H1 (cell line): Measurements from ENCODE around the gene H6PD. TPM values are rescaled to one million over a fixed set of nuclear protein-coding genes. Genes with fewer than 3 reads are reported as not detected.

Source experiments
- CTCF ChIA-PET: fragments of 300-600 bp; sonication (Branson Sonifier 250); formaldehyde crosslinking; loops from one replicate; lab custom pipeline; 2021; ENCODE audit not compliant: partially characterized antibody; lab: Charles Lee
- POLR2A ChIA-PET: fragments of 300-600 bp; sonication (Branson Sonifier 250); formaldehyde crosslinking; loops from one replicate; lab custom pipeline; 2021; ENCODE audit warnings: inconsistent platforms; ENCODE audit not compliant: partially characterized antibody; lab: Charles Lee
- DNase-seq, 2 experiments: peaks; one replicate each; pipeline versions ENCODE4 v3.0.0 to v3.0.0-alpha.2; 2010 to 2022; ENCODE audit warnings: low spot score in 2 of 2, low read depth in 1 of 2, mixed read lengths in 1 of 2
- FAIRE-seq: peaks from 2 replicates; lab custom pipeline; 2011; peaks lifted over from hg19 to GRCh38; lab: Jason Lieb, UNC
- H2AFZ ChIP-seq: 2 replicates; pipeline ENCODE4 v1.8.1; 2012; ENCODE audit warnings: low read length, inconsistent platforms
- H2AK5ac ChIP-seq: 2 replicates; pipeline ENCODE4 v1.6.1; 2013; ENCODE audit warnings: low read depth, low read length
- H2BK120ac ChIP-seq: replicated peaks from 2 replicates; pipeline ENCODE3; 2013; ENCODE audit warnings: low read depth, low read length, inconsistent platforms
- H2BK12ac ChIP-seq: 2 replicates; pipeline ENCODE4 v1.6.1; 2013; ENCODE audit warnings: low read depth, low read length
- H2BK15ac ChIP-seq: 2 replicates; pipeline ENCODE4 v1.6.1; 2013; ENCODE audit warnings: low read length
- H2BK20ac ChIP-seq: 2 replicates; pipeline ENCODE4 v1.6.1; 2013; ENCODE audit warnings: low read length
- H2BK5ac ChIP-seq: 2 replicates; pipeline ENCODE4 v1.6.1; 2013; ENCODE audit warnings: low read depth, low read length
- H3K14ac ChIP-seq: 2 replicates; pipeline ENCODE4 v1.6.1; 2013; ENCODE audit warnings: inconsistent platforms; ENCODE audit not compliant: insufficient read length
- H3K18ac ChIP-seq: 2 replicates; pipeline ENCODE4 v1.6.1; 2013; ENCODE audit warnings: low read length; ENCODE audit errors: extremely low read depth
- H3K23ac ChIP-seq: 2 replicates; pipeline ENCODE4 v1.6.1; 2013; ENCODE audit warnings: inconsistent platforms; ENCODE audit not compliant: insufficient read length
- H3K23me2 ChIP-seq: 2 replicates; pipeline ENCODE4 v1.6.1; 2013; ENCODE audit warnings: low read depth, low read length
- H3K27ac ChIP-seq: 2 replicates; pipeline ENCODE4 v1.6.1; 2011; ENCODE audit warnings: low read depth, low read length, inconsistent platforms
- H3K27me3 ChIP-seq, 4 experiments: replicated peaks in 1 of 4; 1 replicate in 1 of 4; 2 replicates in 3 of 4; pipeline versions ENCODE4 v1.6.1 to v1.8.1; 2011 to 2013; ENCODE audit warnings: low read length in 3 of 4, mild to moderate bottlenecking in 3 of 4, inconsistent platforms in 2 of 4, mixed read lengths in 2 of 4, moderate library complexity in 1 of 4; ENCODE audit not compliant: control insufficient read depth in 3 of 4, insufficient read depth in 3 of 4; ENCODE audit errors: extremely low read depth in 1 of 4
- H3K36me3 ChIP-seq, 4 experiments: 2 replicates each; pipeline versions ENCODE4 v1.6.1 to v1.8.1; 2011 to 2013; ENCODE audit warnings: mild to moderate bottlenecking in 4 of 4, low read length in 3 of 4, moderate library complexity in 2 of 4, control low read depth in 1 of 4, inconsistent platforms in 1 of 4; ENCODE audit not compliant: insufficient read depth in 4 of 4, control insufficient read depth in 2 of 4
- H3K4ac ChIP-seq: replicated peaks from 2 replicates; pipeline ENCODE3; 2013; ENCODE audit warnings: low read length, low read depth, mixed read lengths, inconsistent platforms; ENCODE audit not compliant: insufficient read length
- H3K4me1 ChIP-seq, 4 experiments: replicated peaks in 1 of 4; 1 replicate in 1 of 4; 2 replicates in 3 of 4; pipeline versions ENCODE4 v1.6.1 to v1.8.1; 2011 to 2013; ENCODE audit warnings: low read length in 3 of 4, inconsistent platforms in 2 of 4, mixed read lengths in 1 of 4; ENCODE audit not compliant: insufficient read depth in 4 of 4, control insufficient read depth in 3 of 4
- H3K4me2 ChIP-seq, 2 experiments: 2 replicates each; pipeline versions ENCODE4 v1.6.1 to v1.8.1; 2011 to 2013; ENCODE audit warnings: low read depth in 2 of 2, low read length in 2 of 2, control low read depth in 1 of 2, inconsistent platforms in 1 of 2, mild to moderate bottlenecking in 1 of 2; ENCODE audit not compliant: insufficient read depth in 1 of 2
- H3K4me3 ChIP-seq, 4 experiments: fragments of 200-600, 300-600 bp in 1 of 4; sonication (generic), shearing (Covaris generic), sonication (Bioruptor Twin) in 1 of 4; 2 replicates each; pipeline versions ENCODE4 v1.5.1 to v1.8.1; 2011 to 2016; ENCODE audit warnings: low read length in 4 of 4, low read depth in 3 of 4, control low read depth in 2 of 4, inconsistent platforms in 2 of 4, mild to moderate bottlenecking in 2 of 4, mixed read lengths in 1 of 4, moderate library complexity in 1 of 4; ENCODE audit not compliant: insufficient read depth in 2 of 4; ENCODE audit errors: extremely low read depth in 1 of 4
- H3K56ac ChIP-seq: replicated peaks from 2 replicates; pipeline ENCODE3; 2013; ENCODE audit warnings: low read depth, mild to moderate bottlenecking, mixed read lengths, low read length, inconsistent platforms; ENCODE audit not compliant: insufficient read length
- H3K79me1 ChIP-seq: 2 replicates; pipeline ENCODE4 v1.6.1; 2013; ENCODE audit warnings: low read depth, low read length, control low read depth
- H3K79me2 ChIP-seq, 2 experiments: 2 replicates each; pipeline versions ENCODE4 v1.6.1 to v1.8.1; 2012 to 2013; ENCODE audit warnings: low read length in 2 of 2, mild to moderate bottlenecking in 2 of 2, inconsistent platforms in 1 of 2; ENCODE audit not compliant: insufficient read depth in 2 of 2, control insufficient read depth in 1 of 2
- H3K9ac ChIP-seq, 4 experiments: replicated peaks in 1 of 4; 1 replicate in 1 of 4; 2 replicates in 3 of 4; pipeline versions ENCODE4 v1.6.1 to v1.8.1; 2011 to 2013; ENCODE audit warnings: low read depth in 3 of 4, low read length in 3 of 4, control low read depth in 2 of 4, mild to moderate bottlenecking in 2 of 4, moderate library complexity in 2 of 4, inconsistent platforms in 1 of 4; ENCODE audit errors: extremely low read depth in 1 of 4
- H3K9me3 ChIP-seq, 2 experiments: 2 replicates each; pipeline versions ENCODE4 v1.6.1 to v1.8.1; 2012 to 2013; ENCODE audit warnings: mild to moderate bottlenecking in 2 of 2, moderate library complexity in 2 of 2, control low read depth in 1 of 2, inconsistent platforms in 1 of 2, low read depth in 1 of 2, low read length in 1 of 2, mixed read lengths in 1 of 2; ENCODE audit not compliant: insufficient read depth in 2 of 2
- H4K20me1 ChIP-seq, 2 experiments: replicated peaks in 1 of 2; 2 replicates each; pipeline versions ENCODE3 to v1.8.1; 2011 to 2013; ENCODE audit warnings: inconsistent platforms in 2 of 2, low read length in 2 of 2, mild to moderate bottlenecking in 1 of 2; ENCODE audit not compliant: insufficient read depth in 2 of 2, control insufficient read depth in 1 of 2
- H4K5ac ChIP-seq: 2 replicates; pipeline ENCODE4 v1.6.1; 2013; ENCODE audit warnings: low read length, low read depth, mixed read lengths, inconsistent platforms; ENCODE audit not compliant: insufficient read length
- H4K8ac ChIP-seq: 2 replicates; pipeline ENCODE4 v1.8.0; 2013; ENCODE audit warnings: mild to moderate bottlenecking, moderate library complexity, low read length, inconsistent platforms; ENCODE audit not compliant: insufficient read depth; ENCODE audit errors: extremely low read depth
- H4K91ac ChIP-seq: replicated peaks from 2 replicates; pipeline ENCODE3; 2013; ENCODE audit warnings: low read length, mixed read lengths, inconsistent platforms; ENCODE audit not compliant: insufficient read length
- BACH1 ChIP-seq: IDR thresholded peaks from 2 replicates; pipeline ENCODE4 v1.6.1; 2012; ENCODE audit warnings: low read length, improper control_type of control experiment
- BRCA1 ChIP-seq: IDR thresholded peaks from 2 replicates; pipeline ENCODE4 v1.6.1; 2012; ENCODE audit warnings: low read depth, low read length, improper control_type of control experiment
- CBX8 ChIP-seq: fragments of 300-800, 300-1000 bp; sonication (generic); IDR thresholded peaks from 2 replicates; pipeline ENCODE4 v1.7.1; 2016; ENCODE audit warnings: low read depth, low read length, borderline replicate concordance
- CHD2 ChIP-seq: IDR thresholded peaks from 2 replicates; pipeline ENCODE4 v1.6.1; 2012; ENCODE audit warnings: low read length, improper control_type of control experiment
- GABPA ChIP-seq: IDR thresholded peaks from 2 replicates; pipeline ENCODE4 v1.6.1; 2011; ENCODE audit warnings: mild to moderate bottlenecking, low read length, moderate library complexity, borderline replicate concordance; ENCODE audit not compliant: insufficient read depth
- POLR2A ChIP-seq, 2 experiments: IDR thresholded peaks; 1 replicate in 1 of 2; 2 replicates in 1 of 2; pipeline ENCODE4 v1.6.1; 2011; ENCODE audit warnings: low read depth in 2 of 2, low read length in 2 of 2, mild to moderate bottlenecking in 2 of 2; ENCODE audit errors: control extremely low read depth in 1 of 2
- RAD21 ChIP-seq, 2 experiments: IDR thresholded peaks in 1 of 2; conservative IDR thresholded peaks in 1 of 2; 2 replicates each; pipeline ENCODE4 v1.6.1; 2011; ENCODE audit warnings: low read depth in 2 of 2, low read length in 2 of 2, improper control_type of control experiment in 1 of 2, inconsistent platforms in 1 of 2, mild to moderate bottlenecking in 1 of 2, moderate library complexity in 1 of 2
- RFX5 ChIP-seq: IDR thresholded peaks from 2 replicates; pipeline ENCODE4 v1.6.1; 2011; ENCODE audit warnings: low read depth, low read length, improper control_type of control experiment, borderline replicate concordance
- RXRA ChIP-seq: IDR thresholded peaks from 2 replicates; pipeline ENCODE4 v1.6.1; 2011; ENCODE audit warnings: low read depth, mild to moderate bottlenecking, low read length, moderate library complexity; ENCODE audit not compliant: insufficient read depth
- SIX5 ChIP-seq: IDR thresholded peaks from 2 replicates; pipeline ENCODE4 v1.6.1; 2011; ENCODE audit warnings: mild to moderate bottlenecking, low read depth, low read length
- SRF ChIP-seq: IDR thresholded peaks from 2 replicates; pipeline ENCODE4 v1.6.1; 2011; ENCODE audit warnings: mild to moderate bottlenecking, low read depth, low read length, moderate library complexity
- TAF7 ChIP-seq: optimal IDR thresholded peaks from 2 replicates; pipeline ENCODE3; 2011; ENCODE audit warnings: low read depth, mild to moderate bottlenecking, inconsistent platforms, low read length, moderate library complexity, borderline replicate concordance
- ZNF274 ChIP-seq: IDR thresholded peaks from 2 replicates; pipeline ENCODE4 v1.7.0; 2012; ENCODE audit warnings: low read length, borderline replicate concordance; ENCODE audit errors: extremely low read depth
- WGBS, 2 experiments: shearing (Covaris generic) in 1 of 2; methylation state at CpG; one replicate each; pipeline versions ENCODE4 v1.1.6 to v1.1.7; 2013 to 2015; ENCODE audit warnings: low lambda C conversion rate in 2 of 2, mixed read lengths in 2 of 2, inconsistent platforms in 1 of 2, low coverage in 1 of 2, missing lambda C conversion rate in 1 of 2; ENCODE audit not compliant: insufficient replicate concordance in 2 of 2, insufficient coverage in 1 of 2, insufficient read length in 1 of 2; ENCODE audit errors: extremely low coverage in 1 of 2, missing lambda C conversion rate in 1 of 2; 5-methylcytosine and 5-hydroxymethylcytosine counted together
- polyA plus RNA-seq, 7 experiments: library from polyadenylated mRNA; depleted of rRNA in 3 of 7; stranded (reverse) in 5 of 7; unstranded in 2 of 7; fragments of >200 nt in 5 of 7; fragments of 200-250 nt in 2 of 7; gene quantifications; 1 replicate in 5 of 7; 2 replicates in 1 of 7; 4 replicates in 1 of 7; pipeline versions ENCODE4 v1.2.1 to v1.2.3, GENCODE V29; 2011 to 2013; ENCODE audit warnings: missing spikeins in 2 of 7, mixed read lengths in 2 of 7
- total RNA-seq: library from RNA; stranded (reverse); fragmentation: NEBNext Ultra II Directional; extraction: Animal tissue kit (Norgen Biotek cat#: 25700); gene quantifications from 2 replicates; pipeline ENCODE4 v1.2.1, GENCODE V29; 2021
- TF ChIP-seq, protein P1 (sequence below): IDR thresholded peaks from 2 replicates; pipeline ENCODE4 v1.6.1; 2011; ENCODE audit warnings: low read depth, mild to moderate bottlenecking, low read length; ENCODE audit not compliant: insufficient read depth

Gene H6PD
- total and polyA plus RNA-seq, 2 of the 8 experiments (the other 6 are each of a cell fraction or from before 2014, with no cell fraction given), result 3.6 to 3.8 TPM

DNA sequence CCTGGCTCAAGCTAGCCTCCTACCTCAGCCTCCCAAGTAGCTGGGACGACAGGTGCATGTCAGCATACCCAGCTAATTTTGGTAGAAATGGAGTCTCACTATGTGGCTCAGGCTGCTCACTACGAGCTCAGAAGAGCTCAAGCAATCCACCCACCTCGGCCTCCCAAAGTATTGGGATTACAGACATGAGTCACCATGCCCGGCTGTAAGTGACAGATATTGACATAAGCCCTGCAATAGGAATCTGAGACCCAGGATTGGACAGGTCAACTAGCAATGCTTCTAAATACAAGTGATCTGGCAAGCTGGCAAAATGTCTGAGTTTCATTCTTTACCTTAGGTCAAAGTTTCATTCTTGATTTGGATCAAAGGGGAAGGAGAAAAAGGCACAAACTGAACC is 40.5 kb upstream of the H6PD start:
- no peak overlapping the region for H3K23ac ChIP-seq
- no peak overlapping the region for H3K27ac ChIP-seq
- H3K14ac ChIP-seq, result no peak overlapping the region
- H3K4me2 ChIP-seq, result no peak overlapping the region
- no peak overlapping the region for H4K91ac ChIP-seq
- H3K4me1 ChIP-seq, result peaks cover 0 to 6% (median 4%) of the 10 kb centered on the region in 4 experiments; a peak in 5 of 7 replicates
- no peak overlapping the region for H3K4me3 ChIP-seq
- H4K8ac ChIP-seq, result no peak overlapping the region
- H3K27me3 ChIP-seq, result peaks cover 14 to 24% (median 22%) of the 10 kb centered on the region in 4 experiments
- no peak overlapping the region for H2BK120ac ChIP-seq
- H4K20me1 ChIP-seq, result no peaks in the 10 kb centered on the region
- no peak overlapping the region for H3K4ac ChIP-seq
- no peak overlapping the region for H3K18ac ChIP-seq
- no peak overlapping the region for H2BK5ac ChIP-seq
- no peak overlapping the region for H2BK15ac ChIP-seq
- peaks cover 2% of the 10 kb centered on the region; the same call in 1 of the 2 replicates for H3K23me2 ChIP-seq
- H3K79me2 ChIP-seq, result no peaks in the 10 kb centered on the region
- H3K9ac ChIP-seq, result no peak overlapping the region
- H2AFZ ChIP-seq, result no peak overlapping the region
- no peak overlapping the region for H2BK12ac ChIP-seq
- no peaks in the 10 kb centered on the region for H3K9me3 ChIP-seq
- H3K79me1 ChIP-seq, result no peaks in the 10 kb centered on the region
- 88% methylated on average over 4 of the region's 4 CpGs; no CpG with 5 or more reads in 1 of the 2 experiments for WGBS, 2 experiments
- ChIA-PET CTCF (interaction anchor here (0.7 to 5.4 kb wide), 5 partner anchors 13 to 92 kb away, joined by 3 to 45 read pairs (median 3); no protein-coding TSS in a partner anchor), POLR2A (no interaction called here)
- DNase-seq (no peak), FAIRE-seq (no peak)
- no peak overlapping the region for H2BK20ac ChIP-seq
- H3K56ac ChIP-seq, result no peak overlapping the region
- H4K5ac ChIP-seq, result no peak overlapping the region
- no peak overlapping the region for H2AK5ac ChIP-seq
- no peaks in the 10 kb centered on the region for H3K36me3 ChIP-seq
- TF ChIP-seq SRF, result no peak
- TF ChIP-seq BRCA1, result no peak
- TF ChIP-seq SIX5, result no peak
- no peak for TF ChIP-seq BACH1
- no peak for TF ChIP-seq CHD2
- TF ChIP-seq, protein P1, sequence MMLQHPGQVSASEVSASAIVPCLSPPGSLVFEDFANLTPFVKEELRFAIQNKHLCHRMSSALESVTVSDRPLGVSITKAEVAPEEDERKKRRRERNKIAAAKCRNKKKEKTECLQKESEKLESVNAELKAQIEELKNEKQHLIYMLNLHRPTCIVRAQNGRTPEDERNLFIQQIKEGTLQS, result no peak
- no peak for TF ChIP-seq RAD21 (IDR thresholded peaks at IDR 0.05 in 1 of 2, conservative IDR thresholded peaks at IDR 0.05 in 1 of 2; ENCODE audit: low read depth in 2 of 2, low read length in 2 of 2)
- no peak for TF ChIP-seq GABPA
- TF ChIP-seq CBX8, result no peak
- no peak for TF ChIP-seq TAF7
- TF ChIP-seq ZNF274, result no peak
- TF ChIP-seq POLR2A (IDR thresholded peaks at IDR 0.05; ENCODE audit: control extremely low read depth in 1 of 2, low read depth in 2 of 2, low read length in 2 of 2), result no peak
- no peak for TF ChIP-seq RXRA
- TF ChIP-seq RFX5, result no peak
